NCI-H460 (cell line): Measurements from ENCODE around the gene SIGLEC1. TPM values are rescaled to one million over a fixed set of nuclear protein-coding genes. Genes with fewer than 3 reads are reported as not detected.

Experiments
- DNase-seq: peaks from one replicate; pipeline ENCODE4 v3.0.0-alpha.2; 2016; ENCODE audit warnings: low read depth; ENCODE audit errors: extremely low read depth
- total RNA-seq: library from RNA; depleted of rRNA; stranded (reverse); fragments of >200 nt; shearing (Covaris generic); gene quantifications from 2 replicates; pipeline ENCODE4 v1.2.3, GENCODE V29; 2014

Gene SIGLEC1
- total RNA-seq, 1 experiment from 2014 or later = not detected

DNA sequence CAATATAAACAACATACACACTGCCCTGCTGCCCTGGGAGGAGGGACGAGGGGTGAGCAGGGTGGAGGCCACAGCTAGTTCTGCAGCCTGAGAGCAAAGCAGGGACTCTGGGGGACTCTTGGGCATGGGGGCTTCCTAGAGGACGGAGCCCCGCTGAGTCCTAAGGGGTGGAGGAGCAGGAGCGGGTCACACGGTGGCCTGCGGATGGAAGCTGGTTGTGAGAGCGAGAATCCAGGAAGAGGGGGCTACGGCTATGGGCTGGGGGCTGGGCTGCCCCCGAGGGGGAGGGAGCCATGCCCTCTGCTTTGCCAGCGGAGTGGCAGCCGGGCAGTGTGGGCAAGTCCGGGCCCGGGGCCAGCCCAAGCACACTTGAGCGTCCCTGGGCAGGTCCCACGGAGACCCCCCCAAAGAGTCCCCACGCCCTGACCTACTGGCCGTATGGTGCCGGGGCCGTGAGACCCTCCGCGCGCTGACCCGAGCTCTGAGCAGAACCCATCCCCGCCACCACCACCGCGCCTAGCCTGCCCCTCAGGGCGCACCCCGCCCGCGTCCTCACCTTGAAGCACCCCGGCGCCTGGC, 31.0 kb downstream of the SIGLEC1 start:
- no peak for DNase-seq

DNA sequence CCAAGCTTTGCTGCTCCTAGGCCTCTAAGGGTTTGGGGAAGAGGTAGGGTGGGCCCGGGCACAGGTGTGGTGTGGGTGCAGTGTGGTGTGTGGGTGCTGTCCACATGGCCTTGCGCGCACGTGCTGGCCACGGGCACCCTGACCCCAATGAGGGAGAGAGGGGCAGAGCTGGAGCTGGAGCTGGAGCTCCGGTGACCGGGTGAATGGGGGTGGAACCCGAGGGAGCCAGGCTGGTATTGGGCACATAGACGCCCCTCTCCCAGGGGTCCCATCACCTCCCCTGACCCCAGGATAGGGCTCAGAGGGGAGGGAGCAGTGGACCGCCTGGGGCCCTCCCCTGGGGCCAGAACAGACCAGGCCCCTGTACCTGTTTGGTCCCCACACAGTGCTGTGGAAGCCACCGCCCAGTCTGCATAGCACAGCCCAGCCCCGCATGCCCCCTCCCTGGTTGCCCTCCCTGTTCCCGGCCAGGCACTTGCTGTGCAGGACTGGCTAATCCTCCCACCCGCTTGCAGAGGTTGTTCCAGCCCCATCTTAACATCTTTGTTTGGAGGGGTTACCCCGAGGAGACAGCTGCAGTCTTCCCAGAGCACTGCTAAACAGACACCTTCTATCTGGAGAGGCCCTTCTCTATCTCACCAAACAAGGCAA, 31.6 kb downstream of the SIGLEC1 start:
- DNase-seq = no peak

DNA sequence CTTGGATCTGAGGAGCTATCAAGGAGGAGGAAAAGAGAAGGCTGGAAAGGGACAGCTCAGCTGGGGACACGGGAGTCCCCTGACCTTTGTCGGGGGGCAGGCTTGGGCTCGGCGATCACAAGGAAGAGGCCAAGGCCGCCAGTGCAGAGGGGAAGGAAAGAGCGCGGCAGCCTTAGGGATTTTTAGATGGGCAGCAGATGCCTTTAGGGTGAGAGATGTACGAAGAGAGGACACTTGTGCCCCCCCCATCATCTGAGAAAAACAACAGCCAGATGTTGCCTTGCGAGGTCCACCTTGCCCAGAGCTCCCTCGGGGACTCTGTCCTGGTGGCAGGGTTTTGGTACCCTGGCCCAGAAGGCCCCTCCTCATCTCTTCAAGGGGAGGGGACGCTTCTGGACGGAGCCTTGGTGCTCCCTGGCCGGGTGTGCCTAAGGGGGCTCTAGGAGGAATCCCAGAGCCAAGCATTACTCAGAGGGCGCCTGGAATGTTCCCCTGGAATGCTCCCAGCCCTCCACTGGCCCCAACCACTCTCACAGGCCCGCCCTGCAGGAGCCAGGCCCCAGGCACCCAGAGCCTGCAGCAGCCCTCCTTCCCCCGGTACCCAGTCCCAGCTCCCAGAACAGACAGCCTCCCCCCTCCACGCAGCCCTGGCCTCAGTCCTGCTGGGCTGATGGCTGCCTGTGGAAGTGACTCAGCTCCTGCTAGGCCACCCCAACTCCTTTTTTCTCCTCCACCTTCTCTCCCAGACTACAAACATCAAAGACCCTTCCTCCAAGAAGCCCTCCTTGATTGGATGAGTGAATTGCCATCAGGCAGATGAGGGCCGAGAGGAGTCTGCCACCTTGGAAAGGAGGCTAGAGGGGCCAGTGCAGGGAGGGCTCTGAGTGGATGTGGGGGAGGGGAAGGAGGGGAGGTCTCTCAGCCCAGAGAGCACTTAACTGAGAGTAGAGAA, 32.4 kb downstream of the SIGLEC1 start:
- no peak for DNase-seq

DNA sequence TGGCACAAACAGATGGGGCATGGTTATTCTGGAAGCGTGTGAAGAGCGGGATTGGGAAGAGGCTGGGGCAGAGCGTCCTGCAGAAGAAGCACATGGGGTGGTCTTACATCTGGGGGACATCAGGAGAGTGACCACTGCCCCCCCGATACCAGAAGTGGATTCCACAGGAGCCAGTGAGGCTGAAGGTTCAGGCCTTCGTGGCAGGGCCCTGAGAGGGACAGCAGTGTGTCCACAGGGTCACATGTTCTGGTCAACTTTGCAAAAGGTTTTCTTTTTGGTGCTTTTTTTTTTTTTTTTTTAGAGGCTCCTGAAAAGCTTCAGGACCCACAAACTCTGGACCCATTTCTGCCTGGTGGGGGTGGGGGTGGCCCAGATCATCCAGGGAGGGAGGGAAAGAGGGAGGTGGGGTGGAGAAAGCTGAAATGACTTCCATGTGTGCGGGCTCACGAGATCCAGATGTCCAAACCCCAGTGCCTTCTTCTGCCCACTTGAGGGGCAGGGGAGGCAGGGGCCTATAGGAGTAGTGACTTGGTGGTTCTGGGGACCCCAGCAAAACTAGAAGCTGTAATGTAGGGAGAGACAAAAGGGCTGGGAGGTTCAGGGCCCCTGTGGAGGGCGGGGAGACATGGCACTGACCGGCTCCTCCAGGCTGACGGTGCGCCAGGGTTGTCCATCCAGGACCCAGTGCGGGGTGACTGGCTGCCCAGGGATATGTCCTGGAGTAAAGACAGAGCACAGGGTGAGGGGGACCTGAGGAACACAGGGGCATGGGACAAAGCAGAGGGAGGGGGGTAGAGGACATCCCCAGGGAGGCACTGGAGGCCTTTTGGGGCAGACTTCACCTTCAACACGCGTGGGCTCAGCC, 33.3 kb downstream of the SIGLEC1 start:
- DNase-seq = no peak

DNA sequence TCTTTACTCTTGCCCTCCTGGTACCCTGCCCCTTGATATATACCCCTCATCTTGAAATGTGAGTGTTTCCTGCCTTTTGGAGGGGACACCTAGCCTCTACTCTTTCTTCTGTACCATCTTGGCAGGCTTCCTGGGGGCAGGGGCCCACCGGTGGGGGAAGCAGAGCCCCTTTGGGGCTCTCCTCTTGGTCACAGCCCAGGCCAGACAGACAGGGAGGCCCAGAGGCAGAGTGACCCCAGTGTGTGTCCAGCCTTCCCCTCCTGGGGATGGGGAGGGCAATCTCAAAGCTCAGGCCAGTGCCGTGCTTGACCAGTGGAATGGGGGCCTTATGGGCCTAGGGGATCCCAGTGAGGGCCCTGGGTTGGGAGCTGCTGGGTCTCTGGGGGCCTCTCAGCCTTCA, 34.2 kb downstream of the SIGLEC1 start:
- no peak for DNase-seq

DNA sequence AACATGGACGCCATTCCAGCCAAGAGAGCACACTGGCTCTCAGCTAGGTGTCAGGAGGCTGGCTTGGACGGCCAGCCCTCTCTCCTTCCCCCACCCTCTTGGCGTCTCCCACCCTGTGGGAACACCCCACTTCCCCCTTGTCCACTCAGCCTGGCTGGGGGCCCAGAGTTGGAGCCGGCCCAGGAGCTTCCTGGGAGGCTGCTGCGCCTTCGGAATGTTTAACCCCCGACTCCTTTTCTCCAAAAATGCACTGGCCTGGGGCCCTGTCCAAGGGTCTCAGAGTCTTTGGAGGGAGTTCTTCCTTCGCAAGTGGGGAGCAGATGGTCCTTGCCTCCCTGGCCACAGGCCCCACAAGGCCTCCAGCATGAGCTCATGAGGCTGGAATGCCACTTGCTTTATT, 34.7 kb downstream of the SIGLEC1 start:
- DNase-seq = no peak

DNA sequence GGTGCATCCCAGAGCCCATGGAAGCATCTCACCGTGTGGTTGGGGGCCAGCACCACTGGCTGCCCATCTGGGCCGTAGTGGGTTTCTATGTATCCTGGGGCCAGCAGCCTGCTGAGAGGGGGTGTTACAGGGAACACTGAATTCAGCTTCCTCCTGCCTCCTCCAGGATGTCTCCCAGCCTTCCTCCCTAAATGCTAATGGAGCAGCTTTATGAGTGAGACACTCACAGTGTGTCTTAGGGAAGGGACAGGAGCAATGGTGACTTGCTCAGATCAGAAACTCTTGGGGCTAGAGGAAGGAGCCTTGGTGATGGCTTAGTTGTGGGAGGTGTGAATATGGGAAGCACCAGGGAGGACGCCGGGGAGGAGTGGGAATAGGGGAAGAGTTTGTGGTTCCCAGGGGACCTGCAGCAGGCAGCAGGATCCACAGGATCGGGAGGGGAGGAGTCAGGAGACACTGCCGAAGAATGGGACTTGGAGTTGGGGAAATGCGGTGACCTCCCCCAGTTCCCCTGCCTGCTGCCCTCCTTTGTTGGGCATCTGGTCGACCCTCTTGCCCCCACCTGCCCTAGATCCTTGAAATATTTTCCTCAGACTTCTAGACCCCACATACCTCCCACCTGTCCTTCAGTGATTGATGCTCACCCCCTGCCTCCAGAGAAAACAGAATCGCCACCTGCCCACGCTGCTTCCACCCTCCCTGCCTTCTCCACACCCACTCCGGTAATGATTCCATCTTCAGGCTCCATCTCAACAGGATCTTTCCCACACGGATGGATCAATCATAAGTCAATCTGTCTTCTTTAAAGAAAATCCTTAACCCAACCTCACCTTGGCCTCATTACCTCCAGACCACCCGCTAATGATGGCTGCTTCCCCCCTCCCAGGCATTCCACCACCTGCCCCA, 37.2 kb downstream of the SIGLEC1 start:
- DNase-seq = no peak

DNA sequence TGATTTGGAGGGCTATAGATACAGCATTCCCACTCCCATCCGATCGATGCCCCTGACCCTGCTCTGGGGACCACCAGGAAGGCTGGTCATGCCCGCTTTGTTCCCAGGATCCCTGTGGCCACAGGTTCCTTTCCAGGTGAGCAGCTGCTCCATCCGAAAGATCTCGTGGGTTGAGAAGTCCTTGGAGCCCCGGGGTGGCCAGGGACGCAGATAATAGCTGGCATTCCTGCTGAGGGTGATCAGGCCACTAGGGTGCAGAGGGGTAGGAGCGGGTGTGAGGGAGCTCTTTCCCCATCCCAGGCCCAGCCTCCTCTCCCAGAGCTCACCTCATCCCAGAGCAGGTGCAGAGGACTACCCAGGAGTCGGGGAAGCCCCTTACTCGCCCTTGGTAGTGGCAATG, 38.0 kb downstream of the SIGLEC1 start:
- no peak for DNase-seq

DNA sequence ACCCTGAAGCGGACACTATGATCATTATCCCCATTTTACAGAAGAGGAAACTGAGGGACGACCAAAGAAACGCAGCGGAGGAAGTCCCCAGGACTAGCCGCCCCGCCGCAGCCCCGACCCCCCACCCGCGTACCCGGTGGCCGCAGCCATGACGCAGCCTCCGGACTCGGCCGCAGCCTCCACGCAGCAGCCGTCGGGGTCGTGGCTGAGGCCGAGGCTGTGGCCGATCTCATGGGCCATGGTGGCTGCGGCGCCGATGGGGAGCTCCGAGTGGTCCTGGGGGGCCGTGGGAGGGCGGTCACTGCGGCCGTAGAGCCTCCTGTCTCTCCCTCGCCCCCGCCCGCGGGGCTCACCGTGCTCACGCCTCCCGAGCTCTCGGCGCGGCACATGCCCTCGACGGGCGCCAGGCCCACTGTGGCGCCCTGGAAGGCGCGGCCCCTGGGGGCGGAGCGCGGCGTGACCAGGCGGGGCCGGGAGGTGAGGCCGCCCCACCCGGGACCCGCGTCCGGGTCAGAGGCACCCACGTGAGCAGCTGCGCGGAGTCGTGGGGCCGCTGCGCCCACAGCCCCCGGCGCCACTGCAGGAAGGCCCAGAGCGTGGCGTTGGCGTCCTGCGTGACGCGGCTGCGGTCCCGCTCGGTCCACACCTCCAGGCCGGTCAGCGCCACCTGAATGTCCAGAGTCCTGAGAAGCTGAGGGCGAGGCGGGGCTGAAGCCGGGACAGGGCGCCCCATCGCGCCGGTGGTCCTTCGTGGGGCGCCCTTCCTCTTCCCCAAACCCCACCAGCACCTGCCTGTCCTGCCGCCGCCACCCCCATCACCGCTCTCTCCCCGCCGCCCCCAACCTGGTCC, 39.0 kb downstream of the SIGLEC1 start:
- no peak for DNase-seq

DNA sequence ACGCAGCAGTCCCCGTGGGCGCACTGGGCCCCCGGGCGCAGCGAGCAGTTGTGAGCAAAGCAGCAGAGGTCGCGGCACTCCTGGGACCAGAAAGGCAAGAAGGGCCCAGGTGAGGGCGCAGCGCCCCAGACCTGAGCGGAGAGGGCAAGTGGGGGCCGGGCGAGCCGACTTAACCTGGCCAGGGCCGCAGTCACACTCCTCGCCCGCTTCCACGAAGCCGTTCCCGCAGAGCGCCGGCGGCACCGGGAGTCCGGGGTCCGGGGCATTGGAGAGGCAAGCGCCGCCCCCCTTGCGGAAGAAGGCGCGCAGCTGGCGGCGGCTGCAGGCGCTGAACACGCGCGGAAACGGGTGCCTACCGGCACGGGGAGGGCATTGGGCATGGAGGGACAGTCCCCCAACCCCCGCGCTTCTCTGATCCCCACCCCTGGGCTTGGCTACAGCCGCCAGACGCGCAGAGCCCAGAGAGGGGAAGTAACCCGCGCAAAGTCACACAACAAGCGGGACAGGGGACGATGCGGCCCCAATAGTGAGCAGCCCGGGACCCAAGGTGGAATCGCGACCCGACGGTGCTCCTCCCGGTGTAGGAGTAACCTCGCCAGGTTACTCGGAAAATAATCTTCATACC, 39.7 kb downstream of the SIGLEC1 start:
- no peak for DNase-seq

DNA sequence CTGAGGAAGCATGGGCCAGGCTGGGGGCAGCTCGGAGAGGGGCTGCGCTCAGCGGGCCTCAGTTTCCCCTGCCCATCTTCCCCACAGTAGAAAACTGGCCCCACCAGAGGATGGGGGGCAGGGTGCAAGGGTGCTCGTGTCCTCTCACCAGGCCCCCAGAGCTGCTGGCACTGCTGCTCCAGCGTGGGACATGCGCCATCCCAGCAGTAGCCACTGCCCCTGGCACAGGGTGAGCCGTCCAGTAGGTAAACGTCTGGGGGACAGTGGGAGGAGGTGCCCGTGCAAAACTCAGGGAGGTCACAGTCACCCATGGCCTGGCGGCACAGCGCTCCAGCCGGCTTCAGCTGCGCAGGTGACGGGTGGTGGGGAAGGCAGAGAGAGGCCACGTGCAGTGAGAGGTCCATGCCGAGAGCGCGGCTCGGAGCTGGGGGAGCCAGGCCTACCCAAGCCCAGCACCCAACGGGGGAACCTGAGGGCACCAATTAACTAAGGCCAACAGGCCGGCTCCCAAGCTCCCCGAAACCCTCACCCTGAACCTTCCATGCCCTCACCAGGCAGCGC, 40.3 kb downstream of the SIGLEC1 start:
- no peak for DNase-seq

DNA sequence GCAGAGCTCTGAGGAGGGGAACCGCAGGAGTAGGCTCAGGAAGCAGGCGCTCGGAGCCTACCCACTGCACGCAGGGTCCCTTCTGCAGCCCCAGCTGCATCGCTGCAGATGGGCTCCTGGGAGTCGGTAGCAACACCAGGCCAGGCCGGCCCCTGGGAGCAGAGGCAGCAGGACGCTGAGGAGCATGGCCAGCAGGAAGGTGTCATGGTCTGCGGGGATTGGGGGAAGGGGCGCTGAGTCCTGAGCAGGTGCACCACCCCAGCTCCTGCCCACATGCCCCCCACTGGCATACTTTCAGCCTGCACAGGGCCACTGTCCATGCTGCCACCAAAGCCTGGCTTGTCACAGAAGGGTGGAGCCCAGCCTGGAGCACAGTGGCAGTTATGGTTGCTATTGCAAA, 41.5 kb downstream of the SIGLEC1 start:
- DNase-seq = no peak

DNA sequence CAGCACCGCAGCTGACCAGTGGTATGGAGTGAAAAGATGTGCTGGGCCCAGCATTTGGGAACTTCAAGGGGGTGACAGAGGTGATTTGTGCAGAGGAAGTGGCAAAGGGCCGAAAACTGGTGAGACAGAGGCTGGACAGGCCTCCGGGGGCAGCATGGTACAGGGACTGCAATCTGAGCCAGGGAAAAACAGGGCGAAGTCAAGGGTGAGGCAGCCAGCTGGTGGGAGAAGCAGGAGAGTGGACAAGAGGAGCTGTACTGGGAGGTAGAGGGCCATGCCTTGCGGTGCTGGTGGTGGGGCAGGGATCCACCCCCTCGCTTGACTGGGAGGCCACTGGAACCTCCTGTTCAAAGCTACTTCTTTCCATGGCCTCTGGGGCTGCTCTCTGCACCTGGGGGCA, 41.9 kb downstream of the SIGLEC1 start:
- no peak for DNase-seq

DNA sequence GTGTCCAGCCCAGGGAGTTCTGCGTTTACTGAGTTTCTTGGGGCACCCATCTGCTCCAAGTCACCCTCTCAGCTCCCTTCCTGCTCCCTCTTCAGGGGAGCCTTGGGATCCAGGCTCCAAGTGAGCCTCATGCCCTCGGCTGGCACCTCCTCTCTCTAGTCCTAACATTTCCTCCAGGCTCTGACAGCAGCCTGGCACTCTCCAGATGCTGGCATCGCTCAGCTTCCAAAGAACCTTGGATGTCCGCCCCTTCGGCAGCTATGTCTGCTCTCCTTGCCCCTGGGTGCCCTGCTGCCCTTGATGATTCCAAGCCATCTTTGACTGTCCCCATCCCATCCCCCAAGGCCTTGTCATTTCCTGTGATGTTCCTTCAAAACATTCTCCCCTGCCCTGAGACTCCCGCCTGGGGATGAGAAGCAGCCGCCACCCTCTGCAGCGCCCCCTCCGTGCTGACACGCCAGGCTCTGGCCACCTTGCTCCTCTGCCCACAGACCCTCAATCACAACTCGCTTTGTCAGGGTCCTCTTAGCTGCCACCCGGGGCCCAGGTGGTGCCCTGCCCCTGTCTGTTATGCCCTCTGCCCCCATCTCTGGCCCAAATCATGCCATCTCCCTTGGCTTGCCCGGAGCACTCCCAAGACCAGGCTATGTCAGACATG, 42.6 kb downstream of the SIGLEC1 start:
- DNase-seq = no peak

DNA sequence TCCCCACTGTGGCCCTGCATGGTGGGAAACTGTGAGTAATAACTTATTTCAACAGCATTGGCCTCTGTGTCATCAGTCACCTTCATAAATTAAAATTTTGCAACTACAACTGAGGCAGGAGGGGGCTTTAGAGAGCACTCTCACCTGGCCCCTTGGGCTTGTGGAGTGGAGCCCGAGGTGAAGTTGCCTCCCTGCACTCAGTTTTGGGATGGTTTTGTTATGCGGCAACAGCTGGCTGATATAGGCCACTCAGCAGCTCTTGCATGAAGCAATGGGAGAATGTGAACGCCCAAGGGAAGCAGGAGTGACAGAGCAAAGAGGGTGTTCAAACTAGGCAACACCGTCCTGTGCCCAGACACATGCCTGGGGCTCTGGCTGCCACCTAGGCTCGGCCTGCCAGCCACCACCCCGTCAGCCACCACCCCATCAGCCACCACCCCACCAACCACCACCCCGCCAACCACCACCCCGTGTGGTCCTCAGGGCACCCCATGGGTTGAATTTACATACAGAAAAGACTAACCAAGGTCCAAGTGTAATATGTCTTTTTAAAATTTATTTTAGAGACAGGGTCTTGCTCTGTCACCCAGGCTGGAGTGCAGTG, 44.9 kb downstream of the SIGLEC1 start:
- no peak for DNase-seq

DNA sequence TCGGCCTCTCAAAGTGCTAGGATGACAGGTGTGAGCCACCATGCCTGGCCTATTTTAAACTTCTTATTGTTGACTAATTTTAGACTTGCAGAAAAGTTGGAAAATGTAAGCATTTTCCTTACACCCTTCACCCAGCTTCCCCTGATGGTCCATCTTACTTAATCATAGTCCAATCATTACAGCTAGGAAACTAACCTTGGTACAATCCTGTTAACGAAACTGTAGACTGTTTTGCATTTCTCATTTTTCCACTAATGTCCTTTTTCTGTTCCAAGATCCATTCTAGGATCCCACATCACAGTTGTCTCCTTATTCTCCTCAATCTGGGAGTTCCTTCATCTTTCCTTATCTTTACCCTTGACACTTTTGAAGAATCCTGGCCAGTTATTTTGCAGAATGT, 48.5 kb downstream of the SIGLEC1 start:
- no peak for DNase-seq

DNA sequence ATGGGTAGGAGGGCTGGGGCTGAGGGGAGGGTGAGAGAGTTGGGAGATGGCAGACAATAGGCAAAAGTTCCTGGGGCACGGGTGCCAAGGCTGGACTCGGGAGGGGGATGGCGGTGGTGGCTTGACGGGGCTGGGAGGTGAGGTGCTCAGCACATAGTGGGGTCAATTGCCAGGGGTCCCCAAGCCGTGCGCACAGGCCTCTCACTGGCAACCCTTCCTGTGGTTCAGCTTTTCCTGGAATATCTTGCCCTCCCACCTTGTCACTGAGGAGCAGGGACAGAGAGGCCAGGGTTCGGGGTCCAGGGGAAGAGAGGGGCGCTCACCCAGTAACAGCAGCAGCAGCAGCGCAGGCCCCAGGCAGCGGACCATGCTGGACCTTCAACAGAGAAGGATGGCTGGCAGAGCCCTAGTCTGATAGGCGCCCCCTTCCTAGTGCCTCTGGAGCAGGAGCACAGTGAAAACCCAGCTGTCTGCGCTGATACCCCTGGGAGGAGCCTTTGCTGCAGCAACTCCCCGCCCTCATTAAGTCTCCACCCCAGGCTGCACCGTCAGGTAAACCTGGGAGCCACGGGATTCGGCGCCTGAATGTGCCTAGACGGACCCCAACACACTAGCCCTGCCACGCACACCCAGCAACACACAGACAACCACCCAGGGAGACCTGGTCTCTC, 49.2 kb downstream of the SIGLEC1 start, which contains the start of gene GFRA4:
GFRA4 (minus strand) TSS at position 369 of the 671 bp plus-strand sequence; CDS start at position 369, 0 bp downstream.
- no peak for DNase-seq
